Measurements from ENCODE around the gene CCT2. TPM values are rescaled to one million over a fixed set of nuclear protein-coding genes. Genes with fewer than 3 reads are reported as not detected.

Gene CCT2
- total RNA-seq, 4 donors from 2014 or later = 49.4 to 86.4 (median 61.1) TPM

DNA sequence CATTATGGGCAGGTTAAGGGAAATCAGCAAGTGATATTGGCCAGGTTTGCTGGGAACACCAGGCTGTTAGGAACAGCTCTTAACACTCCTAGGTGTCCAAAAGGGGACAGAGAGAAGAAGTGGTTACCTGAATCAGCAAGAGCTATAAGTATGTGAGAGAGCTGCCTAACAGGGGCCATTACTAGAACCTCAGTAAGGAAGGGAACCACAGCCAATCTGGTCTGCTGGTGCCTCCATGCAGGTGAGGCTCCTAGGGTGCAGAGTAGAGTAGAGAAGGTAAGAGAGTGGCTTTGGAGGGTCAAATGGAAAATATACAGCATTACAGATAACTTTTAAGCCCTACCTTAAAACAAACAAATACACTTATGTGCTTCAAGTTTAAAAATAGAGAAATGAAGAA lies 36.6 kb upstream of the CCT2 start:
- intact Hi-C loops (cut with DNase I; ENCODE audit: low total_unique reads) = no loop called here
- no peak overlapping the region for H3K4me3 ChIP-seq (ENCODE audit: low read depth, poor library complexity, severe bottlenecking)
- TF ChIP-seq POLR2A (IDR thresholded peaks at IDR 0.05) = no peak
- TF ChIP-seq, protein P1, sequence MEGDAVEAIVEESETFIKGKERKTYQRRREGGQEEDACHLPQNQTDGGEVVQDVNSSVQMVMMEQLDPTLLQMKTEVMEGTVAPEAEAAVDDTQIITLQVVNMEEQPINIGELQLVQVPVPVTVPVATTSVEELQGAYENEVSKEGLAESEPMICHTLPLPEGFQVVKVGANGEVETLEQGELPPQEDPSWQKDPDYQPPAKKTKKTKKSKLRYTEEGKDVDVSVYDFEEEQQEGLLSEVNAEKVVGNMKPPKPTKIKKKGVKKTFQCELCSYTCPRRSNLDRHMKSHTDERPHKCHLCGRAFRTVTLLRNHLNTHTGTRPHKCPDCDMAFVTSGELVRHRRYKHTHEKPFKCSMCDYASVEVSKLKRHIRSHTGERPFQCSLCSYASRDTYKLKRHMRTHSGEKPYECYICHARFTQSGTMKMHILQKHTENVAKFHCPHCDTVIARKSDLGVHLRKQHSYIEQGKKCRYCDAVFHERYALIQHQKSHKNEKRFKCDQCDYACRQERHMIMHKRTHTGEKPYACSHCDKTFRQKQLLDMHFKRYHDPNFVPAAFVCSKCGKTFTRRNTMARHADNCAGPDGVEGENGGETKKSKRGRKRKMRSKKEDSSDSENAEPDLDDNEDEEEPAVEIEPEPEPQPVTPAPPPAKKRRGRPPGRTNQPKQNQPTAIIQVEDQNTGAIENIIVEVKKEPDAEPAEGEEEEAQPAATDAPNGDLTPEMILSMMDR (IDR thresholded peaks at IDR 0.05) = no peak

GRCh38 chr12:69550569-69551350 lies 34.5 kb upstream of the CCT2 start:
- no peak overlapping the region for H3K4me3 ChIP-seq (ENCODE audit: low read depth, poor library complexity, severe bottlenecking)
- WGBS, 2 donors = 87 to 91% methylated on average over 8 of the region's 8 CpGs
- no peak for DNase-seq (ENCODE audit: low spot score in 2 of 2)
- intact Hi-C loops (cut with DNase I; ENCODE audit: low total_unique reads) = no loop called here
- TF ChIP-seq, protein P1 (IDR thresholded peaks at IDR 0.05) = no peak
- no peak for TF ChIP-seq POLR2A (IDR thresholded peaks at IDR 0.05)

More for the DNA sequence above, 36.6 kb upstream of the CCT2 start:
- DNase-seq (ENCODE audit: low spot score in 2 of 2) = no peak

- 45 to 47% methylated on average over 2 of the region's 2 CpGs for WGBS, 2 donors
- intact Hi-C loops (cut with DNase I; ENCODE audit: low total_unique reads) = no loop called here
- H3K4me3 ChIP-seq (ENCODE audit: low read depth, poor library complexity, severe bottlenecking) = no peak overlapping the region
- TF ChIP-seq POLR2A (IDR thresholded peaks at IDR 0.05) = no peak
- TF ChIP-seq, protein P1 (IDR thresholded peaks at IDR 0.05) = no peak
- DNase-seq (ENCODE audit: low spot score in 2 of 2) = peak in 1 of 2 donors; percentile 33
These were observed 31.5 kb upstream of the CCT2 start for GRCh38 chr12:69553628-69554248.

- WGBS, 2 donors = 73 to 76% methylated on average over 6 of the region's 6 CpGs
- no peak overlapping the region for H3K4me3 ChIP-seq (ENCODE audit: low read depth, poor library complexity, severe bottlenecking)
- DNase-seq (ENCODE audit: low spot score in 2 of 2) = no peak
- TF ChIP-seq POLR2A (IDR thresholded peaks at IDR 0.05) = no peak
- TF ChIP-seq, protein P1 (IDR thresholded peaks at IDR 0.05) = no peak
- intact Hi-C loops (cut with DNase I; ENCODE audit: low total_unique reads) = no loop called here
These were observed 29.8 kb upstream of the CCT2 start for GRCh38 chr12:69555461-69555860.

- WGBS, 2 donors = 92 to 97% methylated on average over 9 of the region's 9 CpGs
- no peak overlapping the region for H3K4me3 ChIP-seq (ENCODE audit: low read depth, poor library complexity, severe bottlenecking)
- no peak for DNase-seq (ENCODE audit: low spot score in 2 of 2)
- TF ChIP-seq, protein P1 (IDR thresholded peaks at IDR 0.05) = no peak
- no peak for TF ChIP-seq POLR2A (IDR thresholded peaks at IDR 0.05)
- intact Hi-C loops (cut with DNase I; ENCODE audit: low total_unique reads) = no loop called here
These were observed 28.9 kb upstream of the CCT2 start for GRCh38 chr12:69556383-69556782.

All from lower leg skin (tissue), 4 donors.